Peyer's patch (tissue), 4 donors: ENCODE data around the gene NPR3.

Experiments
- CTCF ChIP-seq, 6 experiments: fragments of 450-650 bp in 4 of 6; fragments of 200-600 bp in 2 of 6; sonication (generic) in 1 of 6; IDR thresholded peaks; one replicate each; pipeline ENCODE4 v1.5.1; 2017 to 2019; ENCODE audit warnings: antibody characterized with exemption in 6 of 6, mild to moderate bottlenecking in 3 of 6, moderate library complexity in 1 of 6
- POLR2A ChIP-seq, 2 donors: fragments of 450-650 bp; IDR thresholded peaks; one replicate each; pipeline ENCODE4 v1.5.1; 2017; ENCODE audit warnings: antibody characterized with exemption in 2 of 2, mild to moderate bottlenecking in 2 of 2, moderate library complexity in 2 of 2

DNA sequence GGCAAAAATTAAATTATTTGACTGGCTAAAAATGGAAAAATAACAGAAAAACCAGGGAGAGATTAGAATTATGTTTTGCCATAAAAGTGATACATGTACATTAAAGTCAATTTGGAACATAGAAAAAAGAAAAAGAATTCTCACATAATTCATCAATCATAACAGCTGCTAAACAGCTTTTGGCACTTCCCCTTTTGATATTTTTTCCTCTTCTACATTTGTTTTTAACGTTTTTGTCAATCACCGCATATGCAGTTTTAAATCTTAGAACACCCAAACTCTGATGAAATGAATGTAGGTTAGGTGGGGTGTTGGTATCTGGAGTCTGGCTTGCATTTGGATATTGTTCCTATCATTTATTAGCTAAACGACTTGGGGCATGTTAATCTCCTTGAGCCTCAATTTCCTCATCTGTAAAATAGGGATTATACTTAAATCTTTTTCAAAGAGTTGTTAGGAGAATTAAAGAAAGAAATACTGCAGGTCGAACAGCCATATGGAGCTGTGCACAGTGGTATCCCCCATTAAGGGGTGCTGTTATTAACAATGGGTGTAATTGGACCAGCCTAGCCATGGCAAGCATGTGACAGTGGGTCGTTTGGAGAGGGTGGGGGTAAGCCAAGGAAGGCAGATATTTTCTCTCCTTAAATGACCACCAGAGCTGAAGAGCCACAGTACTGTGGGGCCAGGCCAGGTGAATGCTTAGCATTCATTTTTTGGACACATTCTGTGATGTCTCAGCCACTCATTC is 22.6 kb downstream of the NPR3 start:
- TF ChIP-seq CTCF (IDR thresholded peaks at IDR 0.05) (no peak), POLR2A (IDR thresholded peaks at IDR 0.05) (no peak)
